Activated CD8-positive, alpha-beta memory T cell treated with anti-CD3 and anti-CD28 coated beads for 24 hours (primary cell): ENCODE measurements around the gene ATP8B1.
"Not testable (repeated sequence)": the region's sequence is repeated elsewhere in the genome, so short reads cannot be mapped to it uniquely, and the experiment has no call there.

Experiments
- DNase-seq: peaks from one replicate; pipeline ENCODE4 v3.0.0-alpha.2; 2020

The ATP8B1 gene

GRCh38 chr18:57803103-57803969 is at the start of gene ATP8B1:
Gene ATP8B1 (minus strand): TSS chr18:57803315. CDS start chr18:57731807, 71,508 bp downstream.
- peak; percentile 61 for DNase-seq

GRCh38 chr18:57850063-57850462 is 46.9 kb upstream of the ATP8B1 start:
- no peak for DNase-seq

- DNase-seq: not testable (repeated sequence)
Observed at GRCh38 chr18:57848374-57848773, 45.3 kb upstream of the ATP8B1 start.

GRCh38 chr18:57847431-57847830 is 44.3 kb upstream of the ATP8B1 start:
- DNase-seq: not testable (repeated sequence)

- DNase-seq: no peak
Observed at GRCh38 chr18:57846258-57846657, 43.1 kb upstream of the ATP8B1 start.

- no peak for DNase-seq
Observed at GRCh38 chr18:57845605-57846074, 42.5 kb upstream of the ATP8B1 start.

GRCh38 chr18:57844319-57844718 is 41.2 kb upstream of the ATP8B1 start:
- DNase-seq: no peak

- no peak for DNase-seq
Observed at GRCh38 chr18:57843386-57843785, 40.3 kb upstream of the ATP8B1 start.

GRCh38 chr18:57841568-57841967 is 38.5 kb upstream of the ATP8B1 start:
- no peak for DNase-seq

- DNase-seq: no peak
Observed at GRCh38 chr18:57839942-57840381, 36.8 kb upstream of the ATP8B1 start.

- peak; percentile 67 for DNase-seq
Observed at GRCh38 chr18:57837917-57838548, 34.9 kb upstream of the ATP8B1 start.

GRCh38 chr18:57836557-57836956 is 33.4 kb upstream of the ATP8B1 start:
- no peak for DNase-seq

- no peak for DNase-seq
Observed at GRCh38 chr18:57835904-57836303, 32.8 kb upstream of the ATP8B1 start.

- no peak for DNase-seq
Observed at GRCh38 chr18:57834616-57835015, 31.5 kb upstream of the ATP8B1 start.

GRCh38 chr18:57833441-57834101 is 30.5 kb upstream of the ATP8B1 start:
- DNase-seq: peak; percentile 64

- DNase-seq: no peak
Observed at GRCh38 chr18:57832730-57833129, 29.6 kb upstream of the ATP8B1 start.

- DNase-seq: no peak
Observed at GRCh38 chr18:57831597-57832377, 28.7 kb upstream of the ATP8B1 start.

- no peak for DNase-seq
Observed at GRCh38 chr18:57827646-57828045, 24.5 kb upstream of the ATP8B1 start.

- DNase-seq: no peak
Observed at GRCh38 chr18:57826252-57826651, 23.1 kb upstream of the ATP8B1 start.

GRCh38 chr18:57820583-57820982 is 17.5 kb upstream of the ATP8B1 start:
- DNase-seq: not testable (repeated sequence)

GRCh38 chr18:57819671-57820460 is 16.8 kb upstream of the ATP8B1 start:
- no peak for DNase-seq

GRCh38 chr18:57819119-57819518 is 16.0 kb upstream of the ATP8B1 start:
- DNase-seq: no peak
